Amniotic epithelial cell (primary cell): Measurements from ENCODE around the gene KAT6B.
"Not testable (repeated sequence)": the region's sequence is repeated elsewhere in the genome, so short reads cannot be mapped to it uniquely, and the experiment has no call there.

Experiments
- DNase-seq: peaks from one replicate; pipeline ENCODE4 v3.0.0-alpha.2; 2010; ENCODE audit warnings: low read depth

Gene KAT6B

GRCh38 chr10:74890460-74890859, 64.1 kb downstream of the KAT6B start:
- no peak for DNase-seq

DNA sequence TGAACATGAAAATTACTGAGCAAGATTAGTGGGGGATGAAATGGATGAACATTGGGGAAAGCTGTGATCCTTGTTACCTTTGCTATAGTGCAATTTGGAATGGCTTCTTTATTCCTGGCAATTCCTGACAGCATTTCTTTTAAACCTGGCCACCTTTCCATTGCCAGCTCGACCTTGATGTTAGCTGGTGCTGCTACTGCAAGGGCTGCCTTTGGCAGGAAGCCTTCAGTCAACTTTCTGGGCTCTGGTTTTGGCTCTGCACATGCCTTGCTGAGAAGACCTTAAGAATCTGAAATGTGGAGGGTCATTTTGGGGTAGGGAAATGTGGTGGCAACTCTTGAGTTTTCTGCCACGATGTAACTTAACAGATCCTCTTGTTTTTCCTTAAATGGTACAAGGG, 64.7 kb downstream of the KAT6B start:
- DNase-seq, result no peak

DNA sequence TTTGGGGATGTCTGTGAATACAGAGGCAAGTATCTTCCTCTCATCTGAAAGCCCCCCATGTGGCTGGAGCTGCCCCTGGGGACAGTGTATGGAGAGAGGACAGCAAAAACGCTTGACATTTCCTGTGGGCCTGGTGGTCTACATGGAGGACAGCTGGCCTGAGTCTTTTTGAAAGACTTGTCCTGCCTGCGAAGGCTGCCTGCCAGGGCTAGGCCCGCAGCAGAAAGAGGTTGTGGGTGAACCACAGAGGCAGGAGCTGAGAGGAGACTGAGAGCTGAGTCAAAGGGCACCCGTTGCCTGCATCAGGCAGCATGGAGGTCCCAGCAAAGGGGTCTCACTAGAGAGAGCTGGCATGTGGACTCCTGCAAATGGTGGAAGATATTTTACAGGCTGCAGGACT, 66.4 kb downstream of the KAT6B start:
- no peak for DNase-seq

GRCh38 chr10:74893329-74893728, 66.9 kb downstream of the KAT6B start:
- DNase-seq, result not testable (repeated sequence)

GRCh38 chr10:74896788-74897527, 70.6 kb downstream of the KAT6B start:
- DNase-seq, result no peak

GRCh38 chr10:74898201-74898976, 72.0 kb downstream of the KAT6B start:
- DNase-seq, result no peak

- DNase-seq, result no peak
These were observed 73.9 kb downstream of the KAT6B start for GRCh38 chr10:74900297-74900696.

DNA sequence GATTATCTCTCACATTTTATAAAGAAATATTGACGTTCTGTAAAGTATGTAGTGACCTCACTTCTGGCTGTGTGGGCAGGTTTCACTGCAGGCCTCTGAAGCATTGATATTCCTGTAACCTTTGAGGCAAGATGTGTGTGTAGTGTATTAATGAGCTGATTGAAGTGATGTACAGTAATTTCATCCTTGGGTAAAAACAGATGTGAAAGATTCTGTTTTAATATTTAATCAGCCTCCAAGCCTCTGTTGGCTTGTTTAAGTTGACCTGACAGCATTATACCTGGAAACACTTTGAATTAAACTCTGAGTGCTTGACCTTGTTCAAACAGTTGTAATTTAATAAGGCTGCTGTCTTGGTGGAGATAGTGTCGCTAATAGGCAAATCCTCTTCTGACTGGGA, 74.9 kb downstream of the KAT6B start:
- DNase-seq, result no peak

- DNase-seq, result no peak
These were observed 75.6 kb downstream of the KAT6B start for GRCh38 chr10:74901867-74902450.

DNA sequence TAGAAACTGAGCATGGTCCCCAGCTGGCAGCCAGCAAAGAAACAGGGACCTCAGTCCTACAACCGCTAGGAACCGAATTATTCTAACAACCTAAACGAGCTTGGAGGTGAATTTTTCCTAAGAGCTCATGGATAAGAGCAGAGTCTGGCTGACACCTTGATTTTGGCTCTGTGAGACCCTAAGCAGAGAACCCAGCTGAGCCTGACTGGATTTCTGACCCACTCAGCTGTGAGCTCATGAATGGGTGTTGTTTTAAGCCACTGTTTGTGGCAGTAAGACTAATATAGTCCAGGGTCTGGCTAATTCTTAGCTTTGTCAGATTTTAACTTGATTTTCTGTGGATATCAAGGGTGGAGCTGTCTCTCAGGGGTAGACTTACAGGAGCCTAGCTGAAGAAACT, 77.1 kb downstream of the KAT6B start:
- no peak for DNase-seq

DNA sequence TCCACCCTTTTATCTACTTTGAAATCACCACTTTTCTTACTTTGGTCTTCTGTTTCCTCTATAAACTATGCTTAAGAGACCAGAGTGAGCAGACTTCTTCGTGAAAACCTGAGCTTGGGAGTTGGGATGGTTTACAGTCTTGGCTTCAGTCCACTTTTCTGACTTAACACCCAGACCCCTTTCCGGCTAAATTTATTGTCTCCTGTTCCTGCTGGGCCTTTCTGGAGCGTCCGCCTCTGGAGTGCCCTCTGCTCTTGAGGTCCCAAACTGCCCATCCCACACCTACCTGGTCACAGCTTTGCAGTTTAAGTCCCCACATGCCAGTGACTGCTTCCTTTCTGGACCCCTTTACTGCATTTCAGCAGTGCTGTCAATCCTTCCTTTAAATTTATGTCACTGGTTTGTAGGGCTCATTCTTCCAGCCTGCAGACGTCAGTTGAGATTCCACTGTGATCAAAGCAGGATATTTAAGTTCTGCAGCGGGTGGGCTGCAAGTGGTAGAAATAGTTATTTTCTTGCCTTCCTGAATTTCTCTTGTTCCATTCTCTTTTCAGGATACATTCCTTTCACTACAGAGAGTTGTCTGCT, 80.3 kb downstream of the KAT6B start:
- no peak for DNase-seq

- peak; percentile 31 for DNase-seq
These were observed 83.3 kb downstream of the KAT6B start for GRCh38 chr10:74909670-74910069.

DNA sequence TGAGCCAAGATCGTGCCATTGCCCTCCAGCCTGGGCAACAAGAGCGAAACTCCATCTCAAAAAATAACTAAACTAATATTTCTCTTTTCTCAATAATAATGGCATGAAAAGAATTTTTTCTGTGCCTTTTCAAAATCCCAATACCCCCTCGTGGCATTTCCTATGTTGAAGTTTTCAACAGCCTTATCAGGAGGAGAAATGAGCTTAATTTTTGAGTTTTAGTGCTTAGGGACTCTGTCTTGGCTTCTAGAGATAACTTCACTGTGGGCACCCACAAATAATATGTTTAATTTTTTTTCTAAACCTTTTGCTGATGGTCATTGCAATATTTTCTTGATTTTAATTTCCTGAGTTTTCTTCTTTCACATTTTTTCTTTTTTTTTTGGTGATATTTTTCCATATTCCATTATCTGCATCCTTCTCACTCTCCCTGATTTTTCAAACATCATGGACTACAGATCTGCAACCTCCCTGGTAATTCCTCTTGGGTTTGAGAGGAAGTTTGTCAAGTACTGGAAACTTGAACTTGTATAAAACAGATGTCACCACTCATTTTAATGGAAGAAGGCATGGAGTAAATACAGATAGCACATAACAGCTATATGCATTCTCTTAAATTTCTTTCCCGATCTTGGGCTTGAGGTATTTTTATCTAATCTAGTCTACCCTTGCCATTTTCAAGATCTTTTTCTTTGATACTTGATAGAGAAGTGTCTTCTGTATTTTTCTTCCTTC, 84.0 kb downstream of the KAT6B start:
- no peak for DNase-seq

DNA sequence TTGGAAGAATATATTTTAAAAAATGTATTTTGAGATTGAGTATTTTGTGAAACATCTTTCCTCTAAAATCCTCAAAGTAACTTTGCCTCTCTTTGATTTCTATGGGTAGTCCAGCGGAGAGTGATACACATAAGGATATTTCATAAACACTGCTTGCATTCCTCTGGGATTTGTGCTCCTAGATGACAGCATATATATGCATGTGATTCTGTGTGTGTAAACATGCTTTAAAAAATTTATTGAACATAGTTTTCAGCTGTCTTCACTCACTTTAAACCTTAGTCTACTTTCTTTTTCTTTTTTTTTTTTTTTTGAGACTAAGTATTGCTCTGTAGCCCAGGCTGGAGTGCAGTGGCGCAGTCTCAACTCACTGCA, 84.6 kb downstream of the KAT6B start:
- DNase-seq, result peak; percentile 69

- no peak for DNase-seq
These were observed 85.8 kb downstream of the KAT6B start for GRCh38 chr10:74912182-74912581.

DNA sequence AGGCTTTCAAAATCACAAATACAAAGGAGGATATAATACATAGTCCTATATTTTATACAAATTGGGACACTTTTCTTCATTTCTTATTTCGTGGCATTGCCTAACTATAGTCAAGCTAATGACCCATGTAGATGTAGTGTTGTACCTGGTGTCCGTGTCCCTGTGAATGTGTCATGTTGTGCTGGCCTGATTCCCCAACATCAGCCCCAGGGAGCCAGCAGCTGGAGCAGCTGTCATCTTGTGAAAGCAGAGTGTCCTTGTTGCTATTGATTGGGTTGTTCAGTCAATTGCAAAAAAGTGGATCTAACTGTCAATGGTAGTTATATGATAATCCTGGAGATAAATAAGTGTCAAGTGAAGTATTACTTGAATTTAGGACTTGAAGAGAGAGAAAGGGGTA, 86.3 kb downstream of the KAT6B start:
- DNase-seq, result no peak

DNA sequence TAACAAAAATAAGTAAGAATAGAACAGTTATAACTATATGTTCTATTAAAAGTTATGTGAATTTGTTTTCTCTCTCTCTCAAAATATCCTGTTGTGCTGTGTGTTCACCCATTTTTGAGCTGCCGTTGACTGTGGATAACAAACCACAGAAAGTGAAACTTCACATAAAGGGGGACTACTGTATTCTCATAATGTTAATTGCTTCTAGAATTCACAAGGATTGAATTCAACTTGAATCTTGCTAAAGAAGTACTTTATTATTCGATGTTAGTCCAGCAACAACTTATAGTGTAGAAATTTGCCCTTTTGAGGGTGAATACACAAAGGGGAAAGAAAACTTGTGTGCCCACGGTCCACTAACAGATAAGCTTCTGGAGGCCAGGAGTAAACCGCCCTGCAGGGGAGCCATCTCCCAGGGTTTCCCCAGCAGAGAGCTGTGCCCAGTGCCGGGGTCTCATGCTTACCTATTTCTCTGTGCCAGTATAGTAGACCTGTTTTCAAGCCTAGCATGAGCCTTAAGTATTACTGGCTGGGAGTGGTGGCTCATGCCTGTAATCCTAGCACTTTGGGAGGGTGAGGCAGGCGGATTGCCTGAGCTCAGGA, 87.1 kb downstream of the KAT6B start:
- no peak for DNase-seq

DNA sequence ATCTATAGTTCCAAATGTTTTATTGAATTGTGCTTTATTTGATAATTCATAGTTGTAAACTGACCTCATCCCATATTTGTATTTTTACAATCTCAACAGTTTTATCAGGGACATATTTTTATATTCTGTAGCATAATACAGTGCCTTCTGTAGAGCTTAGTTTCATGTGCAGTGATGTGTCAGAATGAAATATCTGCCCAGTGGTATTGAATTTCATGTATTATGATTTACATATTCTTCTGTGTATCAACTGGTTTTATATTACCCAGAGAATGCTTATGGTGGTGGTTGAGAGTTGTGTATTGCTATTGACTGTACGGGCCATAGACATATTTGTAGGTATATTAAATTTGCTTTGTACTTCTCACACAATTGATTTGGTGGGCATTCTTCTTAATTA, 89.9 kb downstream of the KAT6B start:
- DNase-seq, result no peak

DNA sequence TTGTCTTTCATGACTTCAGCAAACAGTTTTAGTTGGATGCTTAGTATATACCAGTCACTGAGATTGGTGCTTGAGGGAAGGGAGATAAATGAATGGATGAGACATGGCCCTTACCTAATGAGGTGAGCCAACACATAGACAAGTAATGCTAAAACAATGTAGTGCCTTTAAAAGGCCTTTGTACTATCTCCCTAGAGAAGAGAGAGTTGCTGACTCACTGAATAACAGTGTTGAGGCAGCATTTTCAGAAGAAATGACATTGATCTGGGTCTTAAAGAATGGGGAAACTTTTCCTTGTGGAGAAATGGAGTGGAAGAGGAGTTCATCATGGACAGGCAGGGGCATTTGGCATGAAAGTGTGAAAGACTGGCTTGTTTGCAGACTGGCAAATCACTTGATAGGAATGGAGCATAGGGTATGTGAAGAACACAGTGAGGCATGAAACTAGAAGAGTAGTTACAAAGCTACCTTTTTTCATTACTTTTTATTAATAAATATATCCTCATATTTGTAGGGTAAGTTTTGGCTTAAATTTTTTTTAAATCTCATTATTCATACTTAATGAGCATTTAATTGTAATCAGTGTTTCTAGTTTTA, 91.2 kb downstream of the KAT6B start:
- DNase-seq, result peak; percentile 90

GRCh38 chr10:74919671-74920070, 93.3 kb downstream of the KAT6B start:
- no peak for DNase-seq

- not testable (repeated sequence) for DNase-seq
These were observed 94.7 kb downstream of the KAT6B start for GRCh38 chr10:74921070-74921469.
